ENCODE data around the gene MID1. TPM values are rescaled to one million over a fixed set of nuclear protein-coding genes. Genes with fewer than 3 reads are reported as not detected.

MID1 gene
- total RNA-seq, 4 donors from 2014 or later: 6.7 to 17.7 (median 10.9) TPM

DNA sequence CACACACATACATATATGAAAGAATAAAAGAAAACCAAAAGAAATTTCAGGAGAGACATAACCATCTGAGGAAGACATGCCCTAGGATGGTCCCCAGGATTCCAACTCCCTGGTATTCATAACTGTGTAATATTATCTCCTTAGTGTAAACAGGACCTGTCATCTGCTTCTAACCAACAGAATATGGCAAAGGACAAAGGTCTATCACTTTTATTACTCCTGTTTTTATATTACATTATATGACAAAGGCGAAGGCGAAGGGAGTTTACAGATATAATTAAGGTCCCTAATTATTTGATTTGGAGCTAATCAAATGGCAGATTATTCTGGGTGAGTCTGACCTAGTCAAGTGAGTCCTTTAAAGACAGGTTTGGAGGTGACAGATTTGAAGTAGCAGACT is 155.1 kb downstream of the MID1 start:
- H3K36me3 ChIP-seq: no peaks in the 10 kb centered on the region
- 100% methylated on average over 2 of the region's 2 CpGs for WGBS, 2 donors
- H3K9me3 ChIP-seq: no peaks in the 10 kb centered on the region

DNA sequence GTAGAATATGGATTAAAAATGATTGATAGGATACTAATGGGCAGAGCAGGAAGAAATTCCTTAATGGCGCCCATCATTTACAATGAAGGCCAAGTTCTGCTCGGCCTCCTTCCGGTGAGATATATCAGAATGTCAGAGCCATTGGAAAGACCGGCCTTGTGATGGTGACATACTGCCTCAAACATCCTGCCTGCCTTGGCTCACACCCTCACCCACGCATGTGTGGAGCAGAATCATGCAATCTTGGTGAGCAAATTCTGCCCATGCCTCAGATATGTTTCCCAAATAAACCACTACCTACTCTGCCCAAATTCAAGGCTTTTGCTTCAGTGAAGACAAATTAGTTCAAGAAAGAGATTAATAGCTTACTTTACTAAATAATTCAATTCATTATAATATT is 163.3 kb downstream of the MID1 start:
- H3K4me3 ChIP-seq: no peak overlapping the region
- no peak overlapping the region for H3K27ac ChIP-seq
- H3K27me3 ChIP-seq: no peaks in the 10 kb centered on the region
- no peaks in the 10 kb centered on the region for H3K9me3 ChIP-seq
- no peak for DNase-seq (ENCODE audit: low spot score in 2 of 2)
- WGBS, 2 donors: 76 to 79% methylated on average over 5 of the region's 5 CpGs
- no peaks in the 10 kb centered on the region for H3K4me1 ChIP-seq
- TF ChIP-seq EP300 (IDR thresholded peaks at IDR 0.05) (no peak), POLR2A (IDR thresholded peaks at IDR 0.05) (no peak)
- TF ChIP-seq, protein P1, sequence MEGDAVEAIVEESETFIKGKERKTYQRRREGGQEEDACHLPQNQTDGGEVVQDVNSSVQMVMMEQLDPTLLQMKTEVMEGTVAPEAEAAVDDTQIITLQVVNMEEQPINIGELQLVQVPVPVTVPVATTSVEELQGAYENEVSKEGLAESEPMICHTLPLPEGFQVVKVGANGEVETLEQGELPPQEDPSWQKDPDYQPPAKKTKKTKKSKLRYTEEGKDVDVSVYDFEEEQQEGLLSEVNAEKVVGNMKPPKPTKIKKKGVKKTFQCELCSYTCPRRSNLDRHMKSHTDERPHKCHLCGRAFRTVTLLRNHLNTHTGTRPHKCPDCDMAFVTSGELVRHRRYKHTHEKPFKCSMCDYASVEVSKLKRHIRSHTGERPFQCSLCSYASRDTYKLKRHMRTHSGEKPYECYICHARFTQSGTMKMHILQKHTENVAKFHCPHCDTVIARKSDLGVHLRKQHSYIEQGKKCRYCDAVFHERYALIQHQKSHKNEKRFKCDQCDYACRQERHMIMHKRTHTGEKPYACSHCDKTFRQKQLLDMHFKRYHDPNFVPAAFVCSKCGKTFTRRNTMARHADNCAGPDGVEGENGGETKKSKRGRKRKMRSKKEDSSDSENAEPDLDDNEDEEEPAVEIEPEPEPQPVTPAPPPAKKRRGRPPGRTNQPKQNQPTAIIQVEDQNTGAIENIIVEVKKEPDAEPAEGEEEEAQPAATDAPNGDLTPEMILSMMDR (IDR thresholded peaks at IDR 0.05): no peak
- H3K36me3 ChIP-seq: peaks cover 0 to 7% (median 0%) of the 10 kb centered on the region in 3 donors

More for the DNA sequence above, 155.1 kb downstream of the MID1 start:
- Histone ChIP-seq H3K27ac (no peak overlapping the region), H3K27me3 (no peaks in the 10 kb centered on the region), H3K4me1 (no peaks in the 10 kb centered on the region), H3K4me3 (no peak overlapping the region)
- no peak for DNase-seq (ENCODE audit: low spot score in 2 of 2)
- no peak for TF ChIP-seq POLR2A (IDR thresholded peaks at IDR 0.05)
- no peak for TF ChIP-seq EP300 (IDR thresholded peaks at IDR 0.05)
- TF ChIP-seq, protein P1 (IDR thresholded peaks at IDR 0.05): no peak

DNA sequence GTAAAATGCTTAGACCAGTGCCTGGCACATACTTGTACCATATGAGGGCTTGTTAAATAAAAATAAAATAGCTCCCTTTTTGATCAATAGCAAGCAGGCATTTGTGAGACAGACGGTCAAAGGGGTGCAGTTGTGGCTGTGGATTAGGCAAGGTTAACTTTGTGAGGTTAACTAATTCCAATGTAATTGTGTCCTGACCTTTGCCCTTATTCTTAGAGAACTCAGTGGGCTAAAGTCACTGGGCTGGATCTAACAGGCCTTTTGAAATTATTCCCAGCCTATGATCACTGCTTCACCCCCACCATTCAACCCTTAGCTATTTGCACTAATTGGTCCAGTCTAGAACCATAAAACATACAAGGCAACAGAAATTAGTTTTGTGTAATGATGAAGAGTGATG is 166.4 kb downstream of the MID1 start:
- H3K4me3 ChIP-seq: no peak overlapping the region
- TF ChIP-seq EP300 (IDR thresholded peaks at IDR 0.05) (no peak), POLR2A (IDR thresholded peaks at IDR 0.05) (no peak)
- TF ChIP-seq, protein P1 (IDR thresholded peaks at IDR 0.05): no peak

DNA sequence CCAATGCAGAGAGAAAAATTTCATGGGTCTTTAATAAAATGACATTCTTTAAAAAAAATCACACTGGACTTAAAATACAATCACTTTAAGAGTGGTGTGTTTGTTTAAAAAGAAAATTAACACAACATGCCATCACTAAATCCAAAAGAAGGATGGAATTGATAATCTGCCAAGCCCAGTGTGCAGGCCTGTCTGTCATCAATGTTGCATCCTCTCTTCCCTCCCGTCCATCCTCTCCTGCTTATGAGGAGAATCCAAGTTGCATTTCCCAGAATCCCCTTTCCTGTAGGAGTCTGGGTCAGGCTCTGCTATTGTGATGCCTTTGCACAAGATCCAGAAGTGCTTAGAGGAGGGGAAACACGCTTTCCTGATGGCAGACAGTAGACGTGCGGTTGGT is 169.4 kb downstream of the MID1 start:
- whole genome bisulfite sequencing, 2 donors: 50 to 74% methylated on average over 1 to 4 of the region's 4 CpGs
- no peaks in the 10 kb centered on the region for H3K9me3 ChIP-seq
- no peaks in the 10 kb centered on the region for H3K4me1 ChIP-seq
- H3K27me3 ChIP-seq: no peaks in the 10 kb centered on the region
- no peak overlapping the region for H3K27ac ChIP-seq
- H3K4me3 ChIP-seq: no peak overlapping the region
- DNase-seq (ENCODE audit: low spot score in 2 of 2): no peak
- TF ChIP-seq POLR2A (IDR thresholded peaks at IDR 0.05) (no peak), EP300 (IDR thresholded peaks at IDR 0.05) (no peak)
- TF ChIP-seq, protein P1 (IDR thresholded peaks at IDR 0.05): no peak
- H3K36me3 ChIP-seq: peaks cover 0 to 7% (median 0%) of the 10 kb centered on the region in 3 donors

More for the DNA sequence above, 166.4 kb downstream of the MID1 start:
- 71 to 83% methylated on average over 1 of the region's 1 CpG for WGBS, 2 donors
- no peak for DNase-seq (ENCODE audit: low spot score in 2 of 2)
- H3K27me3 ChIP-seq: no peaks in the 10 kb centered on the region
- no peaks in the 10 kb centered on the region for H3K9me3 ChIP-seq
- H3K4me1 ChIP-seq: no peaks in the 10 kb centered on the region
- H3K36me3 ChIP-seq: peaks cover 0 to 7% (median 0%) of the 10 kb centered on the region in 3 donors
- H3K27ac ChIP-seq: no peak overlapping the region

DNA sequence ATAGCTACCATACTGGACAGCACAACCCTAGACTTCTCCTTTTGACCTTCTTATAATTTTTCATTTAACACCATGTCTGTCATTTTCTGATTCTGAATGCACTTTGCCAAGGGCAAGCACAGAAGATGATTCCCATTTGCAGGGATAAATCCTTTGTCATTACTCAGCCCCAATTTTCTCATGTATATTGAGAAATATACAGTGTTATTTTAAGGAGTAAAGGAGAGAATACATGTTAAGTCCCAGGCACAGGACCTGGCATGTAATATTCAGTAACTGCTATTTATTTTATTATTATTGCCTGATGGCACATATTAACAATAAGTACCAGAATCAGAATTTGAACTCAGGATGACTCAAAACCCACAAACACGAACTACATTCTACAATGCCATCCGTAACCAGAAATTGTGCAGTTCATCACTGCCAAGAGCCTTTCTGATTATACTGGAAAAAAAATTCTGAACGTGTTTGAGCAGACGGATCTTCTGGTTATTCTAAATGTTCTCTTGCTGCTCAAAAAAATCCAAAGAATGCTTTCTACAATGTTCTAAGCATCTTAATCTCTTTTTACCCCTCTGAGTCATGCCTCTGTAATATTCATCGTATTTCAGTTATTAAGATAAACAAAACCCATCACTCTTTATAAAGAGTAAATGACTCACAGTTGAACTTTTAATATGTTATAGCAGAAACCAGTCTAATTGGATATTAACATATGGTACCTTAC is 170.0 kb downstream of the MID1 start:
- 25 to 49% methylated on average over 5 of the region's 5 CpGs for WGBS, 2 donors
- H3K27ac ChIP-seq: no peak overlapping the region
- TF ChIP-seq EP300 (IDR thresholded peaks at IDR 0.05) (no peak), POLR2A (IDR thresholded peaks at IDR 0.05) (no peak)
- TF ChIP-seq, protein P1 (IDR thresholded peaks at IDR 0.05): no peak
- H3K36me3 ChIP-seq: peaks cover 0 to 7% (median 0%) of the 10 kb centered on the region in 3 donors
- H3K27me3 ChIP-seq: no peaks in the 10 kb centered on the region
- no peak overlapping the region for H3K4me3 ChIP-seq
- no peaks in the 10 kb centered on the region for H3K9me3 ChIP-seq
- DNase-seq (ENCODE audit: low spot score in 2 of 2): no peak
- H3K4me1 ChIP-seq: no peaks in the 10 kb centered on the region

All from tibial nerve (tissue), 4 donors.